ENCODE data around the gene SON.
"Not testable (repeated sequence)": the region's sequence is repeated elsewhere in the genome, so short reads cannot be mapped to it uniquely, and the experiment has no call there.

SON gene

GRCh38 chr21:33572350-33572749, 29.5 kb downstream of the SON start:
- no peak for DNase-seq

- not testable (repeated sequence) for DNase-seq
Observed at GRCh38 chr21:33576741-33577141, 33.9 kb downstream of the SON start.

GRCh38 chr21:33578214-33578613, 35.4 kb downstream of the SON start:
- DNase-seq: no peak

GRCh38 chr21:33578959-33579542, 36.2 kb downstream of the SON start:
- no peak for DNase-seq

GRCh38 chr21:33584455-33584854, 41.6 kb downstream of the SON start:
- DNase-seq: no peak

- DNase-seq: no peak
Observed at GRCh38 chr21:33586927-33587326, 44.1 kb downstream of the SON start.

GRCh38 chr21:33587792-33588484, 45.1 kb downstream of the SON start:
- peak; percentile 23 for DNase-seq

- DNase-seq: peak; percentile 78
Observed at GRCh38 chr21:33588485-33589335, 45.9 kb downstream of the SON start, which contains the start of gene DONSON. TSS of gene DONSON (minus strand) at chr21:33588684. CDS start at chr21:33588641, 43 bp downstream.

GRCh38 chr21:33598051-33598450, 55.2 kb downstream of the SON start:
- DNase-seq: no peak

- no peak for DNase-seq
Observed at GRCh38 chr21:33608559-33608958, 65.7 kb downstream of the SON start.

GRCh38 chr21:33611006-33611744, 68.3 kb downstream of the SON start:
- no peak for DNase-seq

- not testable (repeated sequence) for DNase-seq
Observed at GRCh38 chr21:33617565-33617964, 74.7 kb downstream of the SON start.

- DNase-seq: no peak
Observed at GRCh38 chr21:33618407-33618806, 75.6 kb downstream of the SON start.

GRCh38 chr21:33619726-33620125, 76.9 kb downstream of the SON start:
- no peak for DNase-seq

- no peak for DNase-seq
Observed at GRCh38 chr21:33622253-33622652, 79.4 kb downstream of the SON start.

- not testable (repeated sequence) for DNase-seq
Observed at GRCh38 chr21:33626151-33626550, 83.3 kb downstream of the SON start.
